ENCODE measurements around the gene TMEM97.

DNA sequence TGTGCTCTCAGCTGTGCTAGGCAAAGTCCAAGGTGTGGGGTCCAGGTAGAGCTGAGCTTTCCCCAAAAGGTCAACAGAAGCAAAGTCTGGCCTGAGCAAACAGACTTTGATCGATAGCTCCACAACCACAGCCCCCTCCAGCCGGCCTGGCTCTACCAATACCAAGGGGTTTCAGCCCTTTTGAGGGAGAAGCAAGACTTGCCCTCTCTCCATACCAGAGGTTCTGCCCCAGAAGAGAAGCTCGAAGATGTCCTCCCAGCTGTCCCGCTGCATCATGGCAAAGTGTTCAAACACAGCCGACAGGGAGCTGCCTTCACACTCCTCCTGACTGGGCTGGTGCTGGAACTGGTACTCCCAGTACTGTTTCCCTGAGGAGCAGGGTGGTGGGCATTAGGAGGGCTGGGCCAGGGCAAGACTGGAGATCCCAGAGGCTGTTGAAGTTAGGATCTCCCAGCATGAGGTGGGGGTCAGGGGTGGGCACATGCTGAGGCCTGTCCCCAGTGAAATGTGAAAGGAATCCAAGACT, 49.4 kb downstream of the TMEM97 start:
- TF ChIP-seq, protein P1, sequence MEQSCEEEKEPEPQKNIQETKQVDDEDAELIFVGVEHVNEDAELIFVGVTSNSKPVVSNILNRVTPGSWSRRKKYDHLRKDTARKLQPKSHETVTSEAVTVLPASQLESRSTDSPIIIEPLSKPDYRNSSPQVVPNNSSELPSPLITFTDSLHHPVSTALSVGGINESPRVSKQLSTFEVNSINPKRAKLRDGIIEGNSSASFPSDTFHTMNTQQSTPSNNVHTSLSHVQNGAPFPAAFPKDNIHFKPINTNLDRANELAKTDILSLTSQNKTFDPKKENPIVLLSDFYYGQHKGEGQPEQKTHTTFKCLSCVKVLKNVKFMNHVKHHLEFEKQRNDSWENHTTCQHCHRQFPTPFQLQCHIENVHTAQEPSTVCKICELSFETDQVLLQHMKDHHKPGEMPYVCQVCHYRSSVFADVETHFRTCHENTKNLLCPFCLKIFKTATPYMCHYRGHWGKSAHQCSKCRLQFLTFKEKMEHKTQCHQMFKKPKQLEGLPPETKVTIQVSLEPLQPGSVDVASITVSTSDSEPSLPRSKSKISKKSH (CRISPR knock-in tag; IDR thresholded peaks at IDR 0.05): no peak
- TF ChIP-seq, protein P2, sequence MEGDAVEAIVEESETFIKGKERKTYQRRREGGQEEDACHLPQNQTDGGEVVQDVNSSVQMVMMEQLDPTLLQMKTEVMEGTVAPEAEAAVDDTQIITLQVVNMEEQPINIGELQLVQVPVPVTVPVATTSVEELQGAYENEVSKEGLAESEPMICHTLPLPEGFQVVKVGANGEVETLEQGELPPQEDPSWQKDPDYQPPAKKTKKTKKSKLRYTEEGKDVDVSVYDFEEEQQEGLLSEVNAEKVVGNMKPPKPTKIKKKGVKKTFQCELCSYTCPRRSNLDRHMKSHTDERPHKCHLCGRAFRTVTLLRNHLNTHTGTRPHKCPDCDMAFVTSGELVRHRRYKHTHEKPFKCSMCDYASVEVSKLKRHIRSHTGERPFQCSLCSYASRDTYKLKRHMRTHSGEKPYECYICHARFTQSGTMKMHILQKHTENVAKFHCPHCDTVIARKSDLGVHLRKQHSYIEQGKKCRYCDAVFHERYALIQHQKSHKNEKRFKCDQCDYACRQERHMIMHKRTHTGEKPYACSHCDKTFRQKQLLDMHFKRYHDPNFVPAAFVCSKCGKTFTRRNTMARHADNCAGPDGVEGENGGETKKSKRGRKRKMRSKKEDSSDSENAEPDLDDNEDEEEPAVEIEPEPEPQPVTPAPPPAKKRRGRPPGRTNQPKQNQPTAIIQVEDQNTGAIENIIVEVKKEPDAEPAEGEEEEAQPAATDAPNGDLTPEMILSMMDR (IDR thresholded peaks at IDR 0.05 in 2 of 3, conservative IDR thresholded peaks at IDR 0.05 in 1 of 3; ENCODE audit: insufficient read depth in 2 of 3, low read depth in 1 of 3, low read length in 3 of 3): no peak
- TF ChIP-seq, protein P3, sequence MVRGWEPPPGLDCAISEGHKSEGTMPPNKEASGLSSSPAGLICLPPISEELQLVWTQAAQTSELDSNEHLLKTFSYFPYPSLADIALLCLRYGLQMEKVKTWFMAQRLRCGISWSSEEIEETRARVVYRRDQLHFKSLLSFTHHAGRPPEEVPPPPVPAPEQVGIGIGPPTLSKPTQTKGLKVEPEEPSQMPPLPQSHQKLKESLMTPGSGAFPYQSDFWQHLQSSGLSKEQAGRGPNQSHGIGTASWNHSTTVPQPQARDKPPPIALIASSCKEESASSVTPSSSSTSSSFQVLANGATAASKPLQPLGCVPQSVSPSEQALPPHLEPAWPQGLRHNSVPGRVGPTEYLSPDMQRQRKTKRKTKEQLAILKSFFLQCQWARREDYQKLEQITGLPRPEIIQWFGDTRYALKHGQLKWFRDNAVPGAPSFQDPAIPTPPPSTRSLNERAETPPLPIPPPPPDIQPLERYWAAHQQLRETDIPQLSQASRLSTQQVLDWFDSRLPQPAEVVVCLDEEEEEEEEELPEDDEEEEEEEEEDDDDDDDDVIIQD (CRISPR knock-in tag; IDR thresholded peaks at IDR 0.05): no peak
- TF ChIP-seq ZBTB8A (IDR thresholded peaks at IDR 0.05; ENCODE audit: partially characterized antibody) (no peak), CBFB (CRISPR knock-in tag; IDR thresholded peaks at IDR 0.05) (no peak)

Measured in K562 (cell line).